ENCODE results near the gene ARL15.

DNA sequence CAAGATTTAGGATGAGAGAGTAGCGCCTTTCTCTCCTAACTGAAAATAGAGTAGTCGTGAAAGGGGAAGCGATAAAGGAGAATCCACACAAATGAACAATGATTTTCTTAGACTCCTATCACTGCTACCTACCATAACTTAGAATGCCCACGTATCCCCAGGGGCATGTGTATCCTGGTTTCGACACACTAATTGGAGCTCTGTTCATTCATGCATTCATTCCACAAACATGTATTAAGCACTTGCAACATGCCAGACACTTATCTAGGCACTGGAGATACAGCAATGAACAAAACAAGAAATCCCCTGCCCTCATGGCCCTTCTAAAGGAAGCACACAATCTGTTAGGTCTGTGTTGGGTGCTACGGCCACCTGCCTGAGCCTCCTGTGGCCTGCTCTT lies 40.0 kb downstream of the ARL15 start:
- TF ChIP-seq, protein P1, sequence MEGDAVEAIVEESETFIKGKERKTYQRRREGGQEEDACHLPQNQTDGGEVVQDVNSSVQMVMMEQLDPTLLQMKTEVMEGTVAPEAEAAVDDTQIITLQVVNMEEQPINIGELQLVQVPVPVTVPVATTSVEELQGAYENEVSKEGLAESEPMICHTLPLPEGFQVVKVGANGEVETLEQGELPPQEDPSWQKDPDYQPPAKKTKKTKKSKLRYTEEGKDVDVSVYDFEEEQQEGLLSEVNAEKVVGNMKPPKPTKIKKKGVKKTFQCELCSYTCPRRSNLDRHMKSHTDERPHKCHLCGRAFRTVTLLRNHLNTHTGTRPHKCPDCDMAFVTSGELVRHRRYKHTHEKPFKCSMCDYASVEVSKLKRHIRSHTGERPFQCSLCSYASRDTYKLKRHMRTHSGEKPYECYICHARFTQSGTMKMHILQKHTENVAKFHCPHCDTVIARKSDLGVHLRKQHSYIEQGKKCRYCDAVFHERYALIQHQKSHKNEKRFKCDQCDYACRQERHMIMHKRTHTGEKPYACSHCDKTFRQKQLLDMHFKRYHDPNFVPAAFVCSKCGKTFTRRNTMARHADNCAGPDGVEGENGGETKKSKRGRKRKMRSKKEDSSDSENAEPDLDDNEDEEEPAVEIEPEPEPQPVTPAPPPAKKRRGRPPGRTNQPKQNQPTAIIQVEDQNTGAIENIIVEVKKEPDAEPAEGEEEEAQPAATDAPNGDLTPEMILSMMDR (IDR thresholded peaks at IDR 0.05): no peak
- TF ChIP-seq POLR2A (IDR thresholded peaks at IDR 0.05): no peak
- TF ChIP-seq EP300 (IDR thresholded peaks at IDR 0.05): no peak
- no peak for TF ChIP-seq POLR2AphosphoS5 (IDR thresholded peaks at IDR 0.05)
